PC-3 (cell line): ENCODE data around the gene NT5DC1. TPM values are rescaled to one million over a fixed set of nuclear protein-coding genes. Genes with fewer than 3 reads are reported as not detected.

Experiments
- ATAC-seq: fragments of 200-7000 bp; cut with Tn5 transposase; 2 replicates; pipeline ENCODE4 v1.9.1; 2020; ENCODE audit warnings: mild to moderate bottlenecking, moderate library complexity
- BruUV-seq: library from RNA; stranded (reverse); fragments of 400-500 nt; replicated peaks from 2 replicates; lab custom pipeline; 2021; lab: Mats Ljungman, UMichigan
- CTCF ChIA-PET: fragments of 300-600 bp; sonication (Branson Sonifier 250); formaldehyde crosslinking; loops from one replicate; lab custom pipeline; 2022; ENCODE audit warnings: antibody characterized with exemption; lab: Charles Lee
- POLR2A ChIA-PET: fragments of 300-600 bp; sonication (Branson Sonifier 250); formaldehyde crosslinking; loops from one replicate; lab custom pipeline; 2022; ENCODE audit warnings: antibody characterized with exemption; ENCODE audit not compliant: unreplicated experiment; lab: Charles Lee
- DNase-seq: peaks from one replicate; pipeline ENCODE4 v3.0.0-alpha.2; 2015
- H2AFZ ChIP-seq: fragments of 300-600 bp; sonication (generic); 2 replicates; pipeline ENCODE4 v1.6.0; 2016; ENCODE audit warnings: antibody characterized with exemption, low read length
- H3F3A ChIP-seq: fragments of 300-600 bp; sonication (generic); one replicate; pipeline ENCODE4 v1.6.0; 2017; ENCODE audit warnings: antibody characterized with exemption, low read length, control low read depth, mild to moderate bottlenecking; ENCODE audit not compliant: unreplicated experiment
- H3K27ac ChIP-seq: fragments of 300-600 bp; sonication (generic); 2 replicates; pipeline ENCODE4 v1.5.1; 2016; ENCODE audit warnings: mild to moderate bottlenecking, low read length
- H3K27me3 ChIP-seq: fragments of 300-600 bp; sonication (generic); 2 replicates; pipeline ENCODE4 v1.6.1; 2016; ENCODE audit warnings: low read length, mixed read lengths
- H3K36me3 ChIP-seq: fragments of 300-600 bp; sonication (generic); 2 replicates; pipeline ENCODE4 v1.6.1; 2016; ENCODE audit warnings: low read depth, mixed run types, low read length, mixed read lengths
- H3K4me1 ChIP-seq: fragments of 300-600 bp; sonication (generic); 2 replicates; pipeline ENCODE4 v1.5.1; 2016; ENCODE audit warnings: low read length; ENCODE audit not compliant: insufficient read depth
- H3K4me2 ChIP-seq: fragments of 300-600 bp; sonication (generic); 2 replicates; pipeline ENCODE4 v1.6.0; 2016; ENCODE audit warnings: low read length
- H3K4me3 ChIP-seq: fragments of 300-600 bp; sonication (generic); 2 replicates; pipeline ENCODE4 v1.5.1; 2016; ENCODE audit warnings: mild to moderate bottlenecking, low read length, mixed read lengths
- H3K79me2 ChIP-seq: fragments of 300-600 bp; sonication (generic); 2 replicates; pipeline ENCODE4 v1.6.1; 2017; ENCODE audit warnings: low read length, mixed read lengths
- H3K9ac ChIP-seq: fragments of 300-600 bp; sonication (generic); 2 replicates; pipeline ENCODE4 v1.6.0; 2016; ENCODE audit warnings: mild to moderate bottlenecking, low read length
- H3K9me2 ChIP-seq: fragments of 300-600 bp; sonication (generic); replicated peaks from 2 replicates; pipeline ENCODE4 v1.6.1; 2016; ENCODE audit warnings: mixed run types, low read length, mixed read lengths
- H3K9me3 ChIP-seq: fragments of 300-600 bp; sonication (generic); 2 replicates; pipeline ENCODE4 v1.6.1; 2016; ENCODE audit warnings: low read length, mixed read lengths
- H4K20me1 ChIP-seq: fragments of 300-600 bp; sonication (generic); 2 replicates; pipeline ENCODE4 v1.6.1; 2016; ENCODE audit warnings: low read length, mixed read lengths
- CTCF ChIP-seq: fragments of 300-600 bp; sonication (generic); conservative IDR thresholded peaks from 2 replicates; pipeline ENCODE4 v1.5.1; 2017; ENCODE audit warnings: antibody characterized with exemption, low read depth, mild to moderate bottlenecking, low read length
- EZH2 ChIP-seq: fragments of 300-600 bp; sonication (generic); IDR thresholded peaks from one replicate; pipeline ENCODE4 v1.6.1; 2017; ENCODE audit warnings: antibody characterized with exemption, mild to moderate bottlenecking, low read length; ENCODE audit not compliant: unreplicated experiment
- EZH2phosphoT487 ChIP-seq: fragments of 300-600 bp; sonication (generic); IDR thresholded peaks from 2 replicates; pipeline ENCODE4 v1.6.1; 2018; ENCODE audit warnings: mild to moderate bottlenecking, antibody characterized with exemption, low read length, borderline replicate concordance
- intact Hi-C: fragments of 100-400 bp; cut with micrococcal nuclease; formaldehyde crosslinking; loops from 2 replicates; pipeline ENCODE4 v1.9.0; 2023
- total RNA-seq: library from RNA; depleted of rRNA; stranded (reverse); fragments of >200 nt; gene quantifications from 2 replicates; pipeline ENCODE4 v1.2.3, GENCODE V29; 2014

NT5DC1 gene
- total RNA-seq, 1 experiment from 2014 or later = 11.3 TPM

GRCh38 chr6:116254297-116255056 lies 153.8 kb downstream of the NT5DC1 start:
- Histone ChIP-seq H3F3A (no peaks in the 10 kb centered on the region), H3K79me2 (peaks cover 48% of the 10 kb centered on the region), H3K4me1 (peaks cover 28% of the 10 kb centered on the region), H4K20me1 (0 out of 2 replicates have a peak, but pooled peaks cover 4% of the 10 kb centered on the region), H3K27me3 (no peaks in the 10 kb centered on the region), H2AFZ (peak overlapping the region; percentile 93), H3K9me3 (no peaks in the 10 kb centered on the region), H3K4me2 (peak overlapping the region; percentile 86), H3K9ac (peak overlapping the region; percentile 93), H3K4me3 (peak overlapping the region; percentile 97), H3K27ac (peak overlapping the region; percentile 35), H3K36me3 (no peaks in the 10 kb centered on the region), H3K9me2 (no peaks in the 10 kb centered on the region)
- intact Hi-C loops = no loop called here
- TSS peak; percentile 89 for BruUV-seq
- DNase-seq (no peak), ATAC-seq (peak; percentile 11)
- TF ChIP-seq EZH2 (no peak), CTCF (no peak), EZH2phosphoT487 (no peak)
- CTCF ChIA-PET = interaction anchor here (0.7 kb wide), 1 partner anchor 70 kb away, joined by 3 read pairs; no protein-coding TSS in a partner anchor
- POLR2A ChIA-PET = interaction anchor here (0.6 kb wide), 1 partner anchor 317 kb away, joined by 4 read pairs; the partner anchor contains the start of gene RWDD1

- no peaks in the 10 kb centered on the region for H3K27me3 ChIP-seq
- no peak for DNase-seq
- peak overlapping the region; percentile 93 for H3K9ac ChIP-seq
- ChIA-PET POLR2A (interaction anchor here (0.6 kb wide), 2 partner anchors 22 to 316 kb away, joined by 4 to 24 read pairs; partner anchors contain the start of gene RWDD1), CTCF (interaction anchor here (0.7 kb wide), 1 partner anchor 71 kb away, joined by 3 read pairs; no protein-coding TSS in a partner anchor)
- no TSS peak for BruUV-seq
- no peak for TF ChIP-seq EZH2phosphoT487
- TF ChIP-seq CTCF = no peak
- TF ChIP-seq EZH2 = no peak
- H3K9me3 ChIP-seq = no peaks in the 10 kb centered on the region
- H3K27ac ChIP-seq = no peak overlapping the region
- no peaks in the 10 kb centered on the region for H3F3A ChIP-seq
- H3K79me2 ChIP-seq = peaks cover 43% of the 10 kb centered on the region
- no peaks in the 10 kb centered on the region for H3K9me2 ChIP-seq
- H4K20me1 ChIP-seq = 0 out of 2 replicates have a peak, but pooled peaks cover 4% of the 10 kb centered on the region
- H3K4me1 ChIP-seq = peaks cover 25% of the 10 kb centered on the region
- H2AFZ ChIP-seq = no peak overlapping the region
- no peak for ATAC-seq
- H3K4me2 ChIP-seq = peak overlapping the region; percentile 86
- intact Hi-C loops = no loop called here
- peak overlapping the region; percentile 97 for H3K4me3 ChIP-seq
- no peaks in the 10 kb centered on the region for H3K36me3 ChIP-seq
Observed at GRCh38 chr6:116255246-116255800, 154.7 kb downstream of the NT5DC1 start.
